NT2/D1 (cell line): ENCODE data around the gene SECTM1.

ENCODE experiments used
- DNase-seq: peaks from one replicate; pipeline ENCODE4 v3.0.0-alpha.2; 2011; ENCODE audit warnings: low read depth, low spot score
- H3K27me3 ChIP-seq: 2 replicates; pipeline ENCODE4 v1.6.0; 2011; ENCODE audit warnings: mild to moderate bottlenecking; ENCODE audit not compliant: insufficient read length, insufficient read depth
- H3K36me3 ChIP-seq: 2 replicates; pipeline ENCODE4 v1.6.1; 2011; ENCODE audit warnings: mild to moderate bottlenecking, low read length, mixed read lengths; ENCODE audit not compliant: insufficient read depth, insufficient read length
- H3K4me1 ChIP-seq: 2 replicates; pipeline ENCODE4 v1.5.1; 2011; ENCODE audit not compliant: insufficient read depth, insufficient read length
- H3K4me3 ChIP-seq: 2 replicates; pipeline ENCODE4 v1.5.1; 2011; ENCODE audit warnings: low read depth; ENCODE audit not compliant: insufficient read length
- H3K9ac ChIP-seq: 2 replicates; pipeline ENCODE4 v1.6.0; 2011; ENCODE audit warnings: low read depth; ENCODE audit not compliant: insufficient read length
- H3K9me3 ChIP-seq: 2 replicates; pipeline ENCODE4 v1.5.1; 2011; ENCODE audit warnings: mild to moderate bottlenecking, low read length; ENCODE audit not compliant: insufficient read depth
- SUZ12 ChIP-seq: IDR thresholded peaks from 2 replicates; pipeline ENCODE4 v1.6.1; 2011; ENCODE audit not compliant: insufficient read length, insufficient read depth; ENCODE audit errors: extremely low read depth
- YY1 ChIP-seq: IDR thresholded peaks from 2 replicates; pipeline ENCODE4 v1.6.1; 2011; ENCODE audit not compliant: insufficient read length, insufficient read depth
- ZNF274 ChIP-seq: IDR thresholded peaks from 2 replicates; pipeline ENCODE4 v1.6.1; 2011; ENCODE audit warnings: mild to moderate bottlenecking, low read depth, low read length

Gene SECTM1

DNA sequence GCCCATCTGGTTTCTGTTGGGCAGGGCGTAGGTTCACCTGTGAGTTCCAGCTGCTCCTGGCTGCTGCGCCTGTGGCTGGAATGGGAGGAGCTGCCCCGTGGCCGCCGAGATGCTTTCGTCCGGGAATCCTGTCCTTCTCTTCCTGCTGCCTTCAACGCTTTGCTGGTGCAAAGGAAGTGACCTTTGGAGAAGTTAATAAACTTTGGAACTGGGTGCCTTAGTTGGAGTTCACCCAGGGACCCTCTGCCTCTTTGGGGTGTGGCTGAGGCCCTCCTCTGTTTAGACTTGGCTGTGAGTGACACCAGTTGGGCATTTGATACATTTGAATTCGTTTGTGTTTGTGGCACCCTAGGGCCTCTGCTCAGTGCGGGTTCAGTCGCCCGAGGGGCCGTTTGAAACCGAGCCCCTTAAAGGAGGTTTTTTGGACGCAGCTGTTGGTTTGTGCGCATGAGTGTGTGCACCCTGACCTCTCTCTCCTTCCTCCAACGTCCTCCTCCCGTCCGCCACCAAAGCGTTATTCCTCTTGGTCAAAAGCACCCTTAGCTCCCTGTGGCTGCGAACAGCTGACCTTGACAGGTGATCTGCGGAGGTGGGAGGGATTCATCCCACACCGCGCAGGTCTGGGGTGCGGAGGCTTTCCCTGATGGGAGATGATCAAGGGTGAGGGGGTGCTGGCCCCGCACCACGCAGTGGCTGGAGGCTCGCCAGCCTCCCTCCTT lies 9.0 kb upstream of the SECTM1 start:
- Histone ChIP-seq H3K27me3 (peaks cover 27% of the 10 kb centered on the region), H3K36me3 (no peaks in the 10 kb centered on the region), H3K4me1 (peaks cover 16% of the 10 kb centered on the region), H3K9me3 (peaks cover 11% of the 10 kb centered on the region; the same call in 1 of the 2 replicates), H3K9ac (no peak overlapping the region), H3K4me3 (no peak overlapping the region)
- no peak for DNase-seq
- TF ChIP-seq YY1 (no peak), SUZ12 (no peak), ZNF274 (no peak)

GRCh38 chr17:82339634-82340580 lies 6.3 kb upstream of the SECTM1 start:
- peaks cover 18% of the 10 kb centered on the region for H3K4me1 ChIP-seq
- peaks cover 11% of the 10 kb centered on the region; the same call in 1 of the 2 replicates for H3K9me3 ChIP-seq
- no peak for TF ChIP-seq ZNF274
- peak overlapping the region; percentile 17 for H3K4me3 ChIP-seq
- peaks cover 51% of the 10 kb centered on the region for H3K27me3 ChIP-seq
- H3K36me3 ChIP-seq, result no peaks in the 10 kb centered on the region
- no peak for DNase-seq
- H3K9ac ChIP-seq, result peak overlapping the region; percentile 22

DNA sequence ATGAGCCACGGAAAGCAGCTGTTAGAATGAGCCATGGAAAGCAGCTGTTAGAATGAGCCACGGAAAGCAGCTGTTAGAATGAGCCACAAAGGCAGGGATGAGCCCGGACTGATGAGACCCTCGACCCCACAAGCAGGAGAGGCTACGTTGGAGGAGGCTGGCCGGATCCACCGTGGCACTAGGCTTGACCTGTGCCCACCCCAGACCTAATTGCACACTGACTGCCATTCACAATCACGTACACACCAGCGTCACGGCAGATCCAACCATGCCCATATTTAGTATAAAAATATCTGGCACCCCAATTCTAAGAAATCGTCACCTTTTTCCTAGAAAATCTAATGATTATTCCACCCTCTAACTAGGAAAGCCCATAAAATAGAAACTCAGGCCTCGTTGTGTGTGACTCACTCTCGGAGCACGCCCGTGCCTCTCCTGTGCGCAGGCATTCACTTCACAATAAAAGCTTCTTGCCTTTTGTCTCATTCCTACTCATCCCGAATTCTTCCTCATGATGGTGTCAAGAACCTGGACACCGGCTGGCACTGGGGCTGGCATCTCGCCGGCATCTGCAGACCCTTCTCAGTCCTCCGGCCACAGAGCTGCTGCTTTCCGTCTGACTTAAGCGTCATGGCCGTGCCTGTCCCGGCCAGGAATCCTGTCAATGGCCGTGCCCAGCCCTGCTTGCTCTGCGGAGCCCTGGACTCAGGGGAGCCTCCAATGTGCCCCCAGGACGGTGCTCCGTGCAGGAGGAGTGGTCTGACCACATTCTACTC lies 5.5 kb upstream of the SECTM1 start:
- peak overlapping the region; percentile 17 for H3K4me3 ChIP-seq
- peak overlapping the region; percentile 53 for H3K9ac ChIP-seq
- no peak for DNase-seq

GRCh38 chr17:82334622-82335394 lies 1.2 kb upstream of the SECTM1 start:
- Histone ChIP-seq H3K9ac (no peak overlapping the region), H3K4me1 (peaks cover 36% of the 10 kb centered on the region), H3K27me3 (peaks cover 96% of the 10 kb centered on the region), H3K9me3 (no peaks in the 10 kb centered on the region), H3K4me3 (no peak overlapping the region), H3K36me3 (no peaks in the 10 kb centered on the region)
- TF ChIP-seq SUZ12 (no peak), YY1 (no peak), ZNF274 (no peak)
- no peak for DNase-seq

More for the DNA sequence above, 5.5 kb upstream of the SECTM1 start:
- H3K9me3 ChIP-seq, result peaks cover 11% of the 10 kb centered on the region; the same call in 1 of the 2 replicates
- TF ChIP-seq YY1 (peak; percentile 19), SUZ12 (no peak), ZNF274 (no peak)
- peaks cover 19% of the 10 kb centered on the region for H3K4me1 ChIP-seq
- H3K27me3 ChIP-seq, result peaks cover 59% of the 10 kb centered on the region
- H3K36me3 ChIP-seq, result no peaks in the 10 kb centered on the region

- H3K4me3 ChIP-seq, result no peak overlapping the region
- H3K4me1 ChIP-seq, result peaks cover 36% of the 10 kb centered on the region
- H3K9me3 ChIP-seq, result no peaks in the 10 kb centered on the region
- H3K9ac ChIP-seq, result no peak overlapping the region
- no peak for DNase-seq
- peaks cover 96% of the 10 kb centered on the region for H3K27me3 ChIP-seq
- H3K36me3 ChIP-seq, result no peaks in the 10 kb centered on the region
- TF ChIP-seq ZNF274 (no peak), YY1 (no peak), SUZ12 (no peak)
These were observed 647 bp upstream of the SECTM1 start for GRCh38 chr17:82334204-82334621.

- no peak for DNase-seq
- Histone ChIP-seq H3K4me1 (peaks cover 40% of the 10 kb centered on the region), H3K9me3 (no peaks in the 10 kb centered on the region), H3K27me3 (peaks cover 86% of the 10 kb centered on the region), H3K9ac (peak overlapping the region; percentile 84), H3K4me3 (peak overlapping the region; percentile 51), H3K36me3 (no peaks in the 10 kb centered on the region)
- TF ChIP-seq ZNF274 (no peak), YY1 (no peak), SUZ12 (no peak)
These were observed 792 bp downstream of the SECTM1 start for GRCh38 chr17:82332669-82333278.
